Endometrial microvascular endothelial cells (primary cell): ENCODE data around the gene CAPN10. TPM values are rescaled to one million over a fixed set of nuclear protein-coding genes. Genes with fewer than 3 reads are reported as not detected.
"Not testable (repeated sequence)": the region's sequence is repeated elsewhere in the genome, so short reads cannot be mapped to it uniquely, and the experiment has no call there.

ENCODE experiments used
- in situ Hi-C: cut with HindIII; loops from 2 replicates; pipeline ENCODE4 v1.10.0; 2017; ENCODE audit warnings: low sequenced_read_pairs, low pct_unique_long_range_greater_than_20kb; ENCODE audit errors: inconsistent ontology term
- total RNA-seq: library from RNA; depleted of rRNA; stranded (reverse); fragments of >200 nt; gene quantifications from one replicate; pipeline ENCODE4 v1.2.3, GENCODE V29; 2015; ENCODE audit errors: inconsistent ontology term

Gene CAPN10
- total RNA-seq, 1 donor from 2014 or later = 19.8 TPM

DNA sequence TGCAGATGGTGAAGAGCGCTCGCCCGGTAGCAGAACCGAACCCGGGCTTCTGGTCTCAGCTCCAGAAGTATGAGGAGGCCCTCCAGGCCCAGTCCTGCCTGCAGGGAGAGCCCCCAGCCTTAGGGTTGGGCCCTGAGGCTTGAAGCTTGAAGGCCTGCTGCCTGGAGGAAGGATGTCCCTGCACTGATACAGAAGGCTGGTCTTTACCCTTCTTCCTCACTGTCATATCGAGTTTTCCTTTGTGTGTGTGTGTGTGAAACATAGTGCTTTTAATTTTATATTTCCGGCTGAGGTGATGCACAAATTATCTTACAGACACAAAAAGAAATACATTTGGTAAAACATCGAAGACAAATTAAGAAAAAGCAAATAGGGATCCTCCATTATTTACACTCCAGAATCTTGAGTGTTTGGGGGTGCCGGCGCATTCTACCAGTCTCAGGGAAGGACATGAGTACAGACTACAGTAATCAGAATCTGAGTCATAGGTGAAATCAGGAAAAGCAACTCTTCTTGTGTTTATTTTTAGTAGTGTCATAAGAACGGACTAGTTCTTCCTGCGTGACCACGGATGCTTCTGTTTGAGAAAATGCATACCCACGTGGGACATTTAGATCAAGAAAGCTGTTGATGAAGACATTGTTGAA is 25.1 kb upstream of the CAPN10 start:
- in situ Hi-C loops = no loop called here

DNA sequence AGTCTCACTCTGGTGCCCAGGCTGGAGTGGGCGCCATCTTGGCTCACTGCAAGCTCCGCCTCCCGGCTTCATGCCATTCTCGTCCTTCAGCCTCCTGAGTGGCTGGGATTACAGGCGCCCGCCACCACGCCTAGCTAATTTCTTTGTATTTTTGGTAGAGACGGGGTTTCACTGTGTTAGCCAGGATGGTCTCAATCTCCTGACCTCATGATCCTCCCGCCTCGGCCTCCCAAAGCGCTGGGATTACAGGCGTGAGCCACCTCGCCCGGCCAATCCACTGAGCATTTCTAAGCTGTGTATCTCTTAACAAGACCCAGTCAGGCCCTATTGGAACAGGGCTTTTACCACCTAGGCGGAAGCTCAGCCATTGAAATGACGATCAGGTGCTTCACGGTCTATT is 23.3 kb upstream of the CAPN10 start:
- in situ Hi-C loops = not testable (repeated sequence)

DNA sequence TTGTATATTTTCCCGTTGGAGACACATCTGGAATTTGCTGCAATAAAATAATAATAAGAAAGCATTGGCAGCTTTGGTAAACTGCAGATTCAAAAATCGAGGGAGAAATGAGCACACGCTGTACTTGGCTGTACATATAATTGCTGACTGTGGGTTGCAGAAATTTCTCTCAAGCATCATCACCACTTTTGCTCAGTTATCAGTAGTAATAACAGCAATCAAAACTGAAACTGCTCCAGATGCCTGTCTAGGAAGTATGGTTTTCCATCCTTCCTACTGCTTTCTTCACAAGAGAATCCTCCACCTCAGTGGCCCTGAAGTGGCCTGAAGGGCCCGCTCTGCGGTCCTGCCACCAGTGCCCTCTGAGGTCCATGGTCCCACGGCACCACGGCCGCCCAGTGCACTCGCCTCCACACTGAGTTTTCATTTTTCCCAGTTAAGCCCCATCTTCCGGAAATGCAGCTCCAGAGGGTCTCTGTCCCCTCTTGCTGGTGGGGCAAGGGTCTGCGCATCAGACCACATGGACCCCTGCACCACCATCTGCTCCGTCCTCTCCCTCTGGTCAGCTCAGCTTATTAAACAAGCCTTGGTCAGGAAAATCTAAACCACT is 22.5 kb upstream of the CAPN10 start:
- in situ Hi-C loops = no loop called here

DNA sequence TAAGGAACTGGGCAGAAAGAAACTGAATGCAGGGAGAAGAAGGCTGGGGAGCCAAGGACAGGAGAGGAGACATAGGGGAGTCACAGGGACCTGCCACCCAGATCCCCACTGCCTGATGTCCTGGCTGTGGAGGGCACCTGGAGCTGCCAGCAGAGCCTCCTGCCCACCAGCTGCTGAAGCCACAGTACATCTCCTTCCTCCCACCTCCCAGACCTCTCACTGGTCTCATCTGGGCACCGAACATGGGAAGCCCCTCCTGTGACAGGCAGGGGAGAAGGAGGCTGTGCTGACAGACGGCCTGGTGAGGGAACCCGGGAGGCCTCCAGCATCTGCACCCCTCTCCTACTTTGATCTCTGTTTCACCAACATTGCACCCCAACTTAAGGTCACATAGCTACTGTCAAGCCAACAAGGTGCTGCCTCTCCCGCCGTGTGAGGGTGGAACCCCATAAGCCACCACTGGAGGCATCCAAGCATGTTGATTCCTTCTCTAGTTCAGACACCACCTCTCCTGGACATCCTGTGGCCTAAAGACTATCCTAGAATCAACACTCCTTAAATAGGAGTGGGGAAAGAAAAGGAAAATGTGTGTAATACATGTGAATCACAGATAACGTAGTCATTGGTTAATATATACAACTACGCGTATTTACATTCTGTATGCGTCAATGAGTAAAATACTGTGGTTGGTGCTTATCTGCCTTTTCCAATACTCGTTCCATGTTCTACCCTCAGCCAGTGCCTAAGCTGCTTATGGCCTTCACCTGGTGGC is 21.8 kb upstream of the CAPN10 start:
- in situ Hi-C loops = no loop called here

GRCh38 chr2:240565333-240566202 is 21.0 kb upstream of the CAPN10 start:
- in situ Hi-C loops = no loop called here

DNA sequence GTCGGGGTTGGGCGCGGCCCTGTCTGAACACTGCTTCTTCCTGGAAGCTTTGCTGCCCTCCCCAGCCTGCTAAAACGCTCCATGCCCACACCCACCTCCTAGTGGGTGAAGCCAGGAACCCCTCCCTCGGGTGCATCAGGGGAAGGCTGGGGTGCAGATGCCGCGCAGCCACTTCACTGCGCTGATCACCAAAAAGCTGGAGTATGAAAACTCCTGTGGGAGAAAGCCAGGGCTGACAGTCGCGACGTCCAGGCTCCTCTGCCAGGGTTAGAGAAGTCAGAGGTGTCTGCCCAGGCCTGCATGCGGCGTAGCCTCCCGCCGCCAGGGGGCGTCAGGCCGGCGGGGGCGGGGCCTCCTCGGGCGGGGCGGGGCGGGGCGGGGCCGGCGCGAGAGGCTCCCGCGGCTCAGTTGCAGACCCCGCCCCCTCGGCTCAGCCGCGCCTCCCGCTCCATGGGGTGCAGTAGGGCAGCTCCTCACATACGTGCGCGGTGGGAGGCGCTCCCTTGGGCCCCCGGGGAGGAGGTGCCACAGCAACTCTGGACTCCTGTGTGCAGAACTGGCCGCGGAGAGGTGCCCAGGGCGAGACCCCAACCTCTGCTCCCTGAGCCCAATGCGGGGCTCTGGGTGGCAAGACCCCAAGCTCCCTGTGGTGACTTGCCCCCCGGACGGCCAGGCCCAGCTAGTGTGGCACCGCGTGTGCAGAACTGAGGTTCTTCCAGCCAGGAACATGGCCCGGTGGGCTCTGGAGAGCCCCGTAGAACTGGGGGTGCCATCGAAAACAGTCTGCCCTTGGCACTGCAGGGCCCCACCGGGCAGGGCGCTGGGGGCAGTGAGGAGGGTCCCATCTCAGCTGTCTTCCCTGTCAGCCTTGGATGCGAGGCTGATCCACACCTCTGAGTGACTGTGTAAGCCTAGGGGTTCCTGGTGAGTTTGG is 20.1 kb upstream of the CAPN10 start:
- in situ Hi-C loops = no loop called here

GRCh38 chr2:240567137-240567871 is 19.2 kb upstream of the CAPN10 start:
- in situ Hi-C loops = no loop called here

GRCh38 chr2:240567872-240568677 is 18.5 kb upstream of the CAPN10 start, which contains the start of gene RNPEPL1:
Gene RNPEPL1 (plus strand): TSS chr2:240568484. CDS start chr2:240568587, 103 bp downstream.
- in situ Hi-C loops = no loop called here

DNA sequence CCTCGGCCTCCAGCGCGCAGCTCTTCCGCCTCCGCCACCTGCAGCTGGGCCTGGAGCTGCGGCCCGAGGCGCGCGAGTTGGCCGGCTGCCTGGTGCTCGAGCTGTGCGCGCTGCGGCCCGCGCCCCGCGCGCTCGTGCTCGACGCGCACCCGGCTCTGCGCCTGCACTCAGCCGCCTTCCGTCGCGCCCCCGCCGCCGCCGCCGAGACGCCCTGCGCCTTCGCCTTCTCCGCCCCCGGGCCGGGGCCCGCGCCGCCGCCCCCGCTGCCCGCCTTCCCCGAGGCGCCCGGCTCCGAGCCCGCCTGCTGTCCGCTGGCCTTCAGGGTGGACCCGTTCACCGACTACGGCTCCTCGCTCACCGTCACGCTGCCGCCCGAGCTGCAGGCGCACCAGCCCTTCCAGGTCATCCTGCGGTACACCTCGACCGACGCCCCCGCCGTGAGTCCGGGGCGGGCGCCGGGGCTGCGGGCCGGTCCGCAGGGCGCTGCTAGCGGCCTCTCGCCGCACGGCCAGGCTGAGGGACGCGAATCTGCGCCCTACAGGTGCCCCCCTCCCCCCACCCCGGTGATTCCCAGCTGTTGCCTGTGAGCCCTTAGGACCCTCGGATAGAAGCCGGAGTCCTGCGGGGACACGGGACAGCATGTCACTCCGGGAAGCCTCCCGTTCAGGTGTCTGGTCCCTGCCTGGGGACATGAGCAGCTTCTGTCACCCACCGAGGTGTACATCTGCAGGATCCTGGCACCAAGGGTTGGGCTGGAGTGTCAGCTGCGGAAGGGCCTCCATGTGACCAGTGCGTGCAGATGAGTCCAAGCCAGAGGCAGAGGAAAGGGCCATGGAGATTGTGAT is 17.6 kb upstream of the CAPN10 start:
- in situ Hi-C loops = no loop called here

DNA sequence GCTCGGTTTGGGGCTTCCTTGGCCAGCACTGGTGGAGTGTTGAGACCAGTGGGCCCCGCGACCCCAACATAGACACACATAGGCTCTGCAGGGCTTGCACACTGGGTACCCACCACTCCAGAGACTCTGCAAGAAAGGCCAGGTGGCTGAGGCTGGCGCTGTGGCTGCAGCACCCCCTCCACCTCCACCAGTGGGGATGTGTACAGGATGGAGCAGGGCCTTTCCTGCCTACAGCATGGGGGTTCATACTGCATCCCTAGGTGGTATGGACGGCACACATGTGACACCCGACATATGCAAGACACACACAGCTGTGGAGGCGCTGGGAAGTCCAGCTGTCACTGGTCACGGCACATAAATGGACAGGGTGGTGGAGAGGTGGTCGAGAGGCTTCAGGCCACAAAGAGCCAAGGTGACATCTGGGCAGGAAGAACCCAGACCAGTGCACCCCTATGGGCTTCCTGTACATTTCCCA is 17.0 kb upstream of the CAPN10 start:
- in situ Hi-C loops = no loop called here

DNA sequence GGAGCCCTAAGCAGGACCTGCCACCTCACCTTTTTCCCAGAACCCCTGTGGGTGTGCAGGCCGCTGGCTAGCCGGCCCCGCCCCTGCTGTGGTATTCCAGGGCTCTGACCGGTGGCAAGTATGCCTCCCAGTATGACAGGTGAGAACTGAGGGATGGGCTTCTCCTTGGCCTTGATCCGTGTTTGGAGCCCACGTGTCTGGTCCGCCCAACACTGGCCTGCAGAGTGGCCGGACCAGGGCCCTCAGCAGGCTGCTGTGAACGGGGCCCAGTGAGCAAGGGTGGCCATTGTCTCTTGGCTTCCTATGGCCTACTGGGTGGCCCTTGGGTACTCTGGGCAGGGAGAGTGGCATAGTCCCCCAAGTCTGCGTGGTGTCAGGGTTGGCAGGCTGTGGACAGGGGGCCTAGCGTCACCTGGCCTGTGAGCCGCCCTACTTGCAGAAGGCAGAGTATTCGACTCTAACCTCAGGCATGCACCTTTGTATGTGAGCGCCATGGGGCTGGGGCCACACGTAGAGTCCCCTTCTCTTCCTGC is 16.5 kb upstream of the CAPN10 start:
- in situ Hi-C loops = no loop called here

DNA sequence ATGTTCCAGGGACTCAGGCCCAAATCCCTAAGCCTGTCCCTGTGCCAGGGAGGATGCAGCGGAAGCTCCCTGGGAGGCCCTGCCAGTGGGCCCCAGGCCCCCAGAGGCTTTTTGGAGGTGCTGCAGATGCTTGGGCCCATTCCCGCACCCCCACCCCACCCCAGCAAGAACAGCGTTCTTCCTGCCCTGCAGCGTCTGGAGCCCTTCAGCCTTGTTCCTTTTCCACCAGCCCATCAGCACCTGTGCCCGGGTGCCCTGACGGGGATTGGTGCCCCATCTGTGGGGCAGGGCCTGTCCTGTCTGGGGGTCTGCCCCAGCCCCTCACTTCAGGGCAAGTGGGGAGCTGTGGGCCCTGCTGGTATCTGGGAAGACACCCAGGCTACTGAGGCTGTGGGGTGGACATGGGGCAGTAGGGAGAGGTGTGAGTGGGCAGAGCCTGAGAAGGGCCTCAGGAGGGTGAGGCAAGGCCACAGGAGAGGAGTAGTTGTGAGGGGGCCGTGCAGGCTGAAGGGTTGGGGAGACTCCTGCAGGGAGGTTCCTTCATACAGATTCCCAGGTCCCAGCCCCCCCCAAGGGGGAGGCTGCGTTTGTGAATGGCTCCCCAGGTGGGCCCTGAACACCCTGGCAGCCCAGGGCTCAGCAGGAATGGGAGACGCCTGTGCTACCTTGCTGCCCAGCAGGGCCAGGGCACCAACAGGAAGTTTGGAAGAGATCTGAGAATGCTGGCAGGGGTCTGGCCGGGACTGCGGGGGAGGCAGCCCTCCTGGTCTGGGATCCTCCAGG is 15.8 kb upstream of the CAPN10 start:
- in situ Hi-C loops = no loop called here

- in situ Hi-C loops = no loop called here
Observed at GRCh38 chr2:240571314-240571973, 15.1 kb upstream of the CAPN10 start.
